ENCODE measurements around the gene ACVR2A.
A peak's percentile ranks its signal among the peaks of the same experiment; 100 is the strongest.

ACVR2A gene

GRCh38 chr2:147844697-147845410, at the start of gene ACVR2A:
ACVR2A (plus strand) TSS chr2:147845029; CDS start chr2:147845153, 124 bp downstream.
- DNase-seq, result peak; percentile 9

- DNase-seq, result no peak
These were observed 44.5 kb upstream of the ACVR2A start for GRCh38 chr2:147800316-147800715.

- DNase-seq, result no peak
These were observed 38.0 kb upstream of the ACVR2A start for GRCh38 chr2:147806846-147807245.

- DNase-seq, result no peak
These were observed 36.3 kb upstream of the ACVR2A start for GRCh38 chr2:147808520-147808919.

GRCh38 chr2:147810883-147811765, 33.7 kb upstream of the ACVR2A start:
- no peak for DNase-seq

GRCh38 chr2:147818741-147819140, 26.1 kb upstream of the ACVR2A start:
- DNase-seq, result no peak

GRCh38 chr2:147824620-147825019, 20.2 kb upstream of the ACVR2A start:
- no peak for DNase-seq

- DNase-seq, result no peak
These were observed 18.3 kb upstream of the ACVR2A start for GRCh38 chr2:147826278-147827087.

- no peak for DNase-seq
These were observed 17.8 kb upstream of the ACVR2A start for GRCh38 chr2:147827088-147827375.

- peak; percentile 21 for DNase-seq
These were observed 15.7 kb upstream of the ACVR2A start for GRCh38 chr2:147829106-147829505.

GRCh38 chr2:147836099-147836498, 8.7 kb upstream of the ACVR2A start:
- DNase-seq, result no peak

GRCh38 chr2:147843391-147843863, 1.4 kb upstream of the ACVR2A start:
- DNase-seq, result peak; percentile 27

GRCh38 chr2:147843864-147844696, 749 bp upstream of the ACVR2A start:
- DNase-seq, result peak; percentile 95

GRCh38 chr2:147845411-147845971, 662 bp downstream of the ACVR2A start:
- no peak for DNase-seq

- no peak for DNase-seq
These were observed 1.7 kb downstream of the ACVR2A start for GRCh38 chr2:147846412-147847081.

GRCh38 chr2:147847746-147848391, 3.0 kb downstream of the ACVR2A start:
- no peak for DNase-seq

GRCh38 chr2:147850838-147851237, 6.0 kb downstream of the ACVR2A start:
- no peak for DNase-seq

- no peak for DNase-seq
These were observed 6.6 kb downstream of the ACVR2A start for GRCh38 chr2:147851244-147851930.

- DNase-seq, result no peak
These were observed 9.8 kb downstream of the ACVR2A start for GRCh38 chr2:147854557-147855134.

GRCh38 chr2:147855316-147855715, 10.5 kb downstream of the ACVR2A start:
- no peak for DNase-seq
